BE2C (cell line): ENCODE data around the gene SLC26A1.

Source experiments
- DNase-seq: peaks from one replicate; pipeline ENCODE4 v3.0.0-alpha.2; 2020
- H3K27me3 ChIP-seq: fragments of 250-450 bp; sonication (Bioruptor Pico); 2 replicates; pipeline ENCODE4 v1.5.1; 2020; ENCODE audit warnings: mild to moderate bottlenecking
- H3K36me3 ChIP-seq: fragments of 250-450 bp; sonication (Bioruptor Pico); 2 replicates; pipeline ENCODE4 v1.5.1; 2020; ENCODE audit warnings: mild to moderate bottlenecking
- H3K4me1 ChIP-seq: fragments of 250-450 bp; sonication (Bioruptor Pico); 2 replicates; pipeline ENCODE4 v1.5.1; 2020
- H3K4me3 ChIP-seq: 2 replicates; pipeline ENCODE4 v1.5.1; 2011; ENCODE audit warnings: low read depth, low read length
- H3K9me3 ChIP-seq: fragments of 250-450 bp; sonication (Bioruptor Pico); 2 replicates; pipeline ENCODE4 v1.5.1; 2020
- TF ChIP-seq, protein P1 (sequence below): IDR thresholded peaks from 2 replicates; pipeline ENCODE4 v1.5.1; 2012; ENCODE audit warnings: mild to moderate bottlenecking, low read depth, low read length

Gene SLC26A1

GRCh38 chr4:963276-964225 is 29.7 kb downstream of the SLC26A1 start:
- no peak for DNase-seq
- Histone ChIP-seq H3K4me1 (peaks cover 2% of the 10 kb centered on the region), H3K9me3 (no peaks in the 10 kb centered on the region), H3K27me3 (peaks cover 74% of the 10 kb centered on the region), H3K4me3 (no peak overlapping the region), H3K36me3 (no peaks in the 10 kb centered on the region)
- TF ChIP-seq, protein P1, sequence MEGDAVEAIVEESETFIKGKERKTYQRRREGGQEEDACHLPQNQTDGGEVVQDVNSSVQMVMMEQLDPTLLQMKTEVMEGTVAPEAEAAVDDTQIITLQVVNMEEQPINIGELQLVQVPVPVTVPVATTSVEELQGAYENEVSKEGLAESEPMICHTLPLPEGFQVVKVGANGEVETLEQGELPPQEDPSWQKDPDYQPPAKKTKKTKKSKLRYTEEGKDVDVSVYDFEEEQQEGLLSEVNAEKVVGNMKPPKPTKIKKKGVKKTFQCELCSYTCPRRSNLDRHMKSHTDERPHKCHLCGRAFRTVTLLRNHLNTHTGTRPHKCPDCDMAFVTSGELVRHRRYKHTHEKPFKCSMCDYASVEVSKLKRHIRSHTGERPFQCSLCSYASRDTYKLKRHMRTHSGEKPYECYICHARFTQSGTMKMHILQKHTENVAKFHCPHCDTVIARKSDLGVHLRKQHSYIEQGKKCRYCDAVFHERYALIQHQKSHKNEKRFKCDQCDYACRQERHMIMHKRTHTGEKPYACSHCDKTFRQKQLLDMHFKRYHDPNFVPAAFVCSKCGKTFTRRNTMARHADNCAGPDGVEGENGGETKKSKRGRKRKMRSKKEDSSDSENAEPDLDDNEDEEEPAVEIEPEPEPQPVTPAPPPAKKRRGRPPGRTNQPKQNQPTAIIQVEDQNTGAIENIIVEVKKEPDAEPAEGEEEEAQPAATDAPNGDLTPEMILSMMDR = no peak

- no peaks in the 10 kb centered on the region for H3K9me3 ChIP-seq
- peaks cover 66% of the 10 kb centered on the region for H3K27me3 ChIP-seq
- peaks cover 2% of the 10 kb centered on the region for H3K4me1 ChIP-seq
- DNase-seq = peak; percentile 59
- TF ChIP-seq, protein P1 = peak; percentile 39
- no peaks in the 10 kb centered on the region for H3K36me3 ChIP-seq
- H3K4me3 ChIP-seq = no peak overlapping the region
Measured at GRCh38 chr4:962231-963208, 30.7 kb downstream of the SLC26A1 start.

GRCh38 chr4:961351-962230 is 31.6 kb downstream of the SLC26A1 start:
- H3K4me3 ChIP-seq = no peak overlapping the region
- H3K27me3 ChIP-seq = peaks cover 57% of the 10 kb centered on the region
- TF ChIP-seq, protein P1 = no peak
- H3K4me1 ChIP-seq = peaks cover 2% of the 10 kb centered on the region
- H3K9me3 ChIP-seq = no peaks in the 10 kb centered on the region
- H3K36me3 ChIP-seq = no peaks in the 10 kb centered on the region
- no peak for DNase-seq

GRCh38 chr4:960636-961350 is 32.4 kb downstream of the SLC26A1 start:
- TF ChIP-seq, protein P1 = no peak
- Histone ChIP-seq H3K4me1 (peaks cover 2% of the 10 kb centered on the region), H3K36me3 (no peaks in the 10 kb centered on the region), H3K4me3 (no peak overlapping the region), H3K27me3 (peaks cover 49% of the 10 kb centered on the region), H3K9me3 (no peaks in the 10 kb centered on the region)
- no peak for DNase-seq

DNA sequence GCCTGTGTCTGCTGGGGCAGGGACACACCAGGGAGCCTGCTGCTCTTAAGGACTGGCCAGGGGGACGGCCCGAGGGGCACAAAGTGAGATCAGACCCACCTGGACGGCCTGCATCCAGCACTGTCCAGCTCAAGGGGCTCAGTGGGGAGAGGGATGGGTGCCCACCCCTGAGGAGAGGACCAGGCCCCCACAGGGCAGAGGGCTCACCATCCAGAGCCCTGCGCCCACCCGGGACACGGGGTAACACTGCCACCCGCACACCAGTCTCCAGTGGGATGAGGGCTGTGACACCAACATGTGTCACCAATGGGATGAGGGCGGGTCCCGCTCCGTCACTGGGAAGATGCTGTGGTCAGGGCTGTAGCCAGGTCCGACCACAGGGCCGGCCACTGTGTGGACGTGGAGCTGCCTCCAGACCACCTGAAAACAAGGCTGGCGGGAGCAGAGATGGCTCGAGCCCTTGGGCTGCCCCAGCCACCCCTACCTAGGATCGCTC is 33.0 kb downstream of the SLC26A1 start:
- TF ChIP-seq, protein P1 = no peak
- peaks cover 2% of the 10 kb centered on the region for H3K4me1 ChIP-seq
- H3K36me3 ChIP-seq = no peaks in the 10 kb centered on the region
- H3K9me3 ChIP-seq = no peaks in the 10 kb centered on the region
- no peak overlapping the region for H3K4me3 ChIP-seq
- no peak for DNase-seq
- H3K27me3 ChIP-seq = peaks cover 42% of the 10 kb centered on the region
